ENCODE results near the gene MARCHF2.

MARCHF2 gene

DNA sequence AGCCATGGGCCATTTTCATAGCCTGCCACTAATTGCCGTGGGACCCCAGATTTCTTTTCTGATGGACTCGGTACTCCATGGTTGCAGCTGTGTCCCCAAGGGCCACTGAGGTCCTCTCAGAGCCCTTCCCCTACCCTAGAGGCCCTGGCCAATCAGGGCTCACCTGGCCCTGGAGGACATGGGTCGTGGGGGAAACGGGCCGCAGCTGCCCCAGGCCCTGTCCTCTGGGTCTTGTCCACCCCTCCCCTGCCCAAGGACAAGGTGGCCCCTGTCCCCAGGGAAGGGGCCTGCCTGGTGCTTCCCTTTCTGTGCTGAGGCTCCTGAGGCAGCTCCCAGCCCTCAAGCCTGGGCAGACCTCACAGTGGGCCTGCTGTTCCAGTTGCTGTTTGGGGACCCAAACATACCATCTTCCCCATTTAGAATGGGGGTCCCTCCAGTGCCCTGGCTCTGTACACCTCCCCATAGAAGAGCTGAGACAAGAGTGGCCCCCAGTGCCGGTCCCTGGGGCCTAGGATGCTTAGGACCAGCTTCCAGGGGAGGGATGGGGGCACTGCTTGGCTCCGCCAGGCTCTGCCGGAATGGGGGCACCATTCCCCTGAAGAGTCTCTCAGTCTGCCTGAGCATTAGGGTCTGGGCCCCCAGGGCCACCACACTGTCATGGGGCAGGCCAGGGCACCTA lies 19.8 kb upstream of the MARCHF2 start (continued):
- TF ChIP-seq, protein P1, sequence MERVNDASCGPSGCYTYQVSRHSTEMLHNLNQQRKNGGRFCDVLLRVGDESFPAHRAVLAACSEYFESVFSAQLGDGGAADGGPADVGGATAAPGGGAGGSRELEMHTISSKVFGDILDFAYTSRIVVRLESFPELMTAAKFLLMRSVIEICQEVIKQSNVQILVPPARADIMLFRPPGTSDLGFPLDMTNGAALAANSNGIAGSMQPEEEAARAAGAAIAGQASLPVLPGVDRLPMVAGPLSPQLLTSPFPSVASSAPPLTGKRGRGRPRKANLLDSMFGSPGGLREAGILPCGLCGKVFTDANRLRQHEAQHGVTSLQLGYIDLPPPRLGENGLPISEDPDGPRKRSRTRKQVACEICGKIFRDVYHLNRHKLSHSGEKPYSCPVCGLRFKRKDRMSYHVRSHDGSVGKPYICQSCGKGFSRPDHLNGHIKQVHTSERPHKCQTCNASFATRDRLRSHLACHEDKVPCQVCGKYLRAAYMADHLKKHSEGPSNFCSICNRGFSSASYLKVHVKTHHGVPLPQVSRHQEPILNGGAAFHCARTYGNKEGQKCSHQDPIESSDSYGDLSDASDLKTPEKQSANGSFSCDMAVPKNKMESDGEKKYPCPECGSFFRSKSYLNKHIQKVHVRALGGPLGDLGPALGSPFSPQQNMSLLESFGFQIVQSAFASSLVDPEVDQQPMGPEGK (CRISPR knock-in tag; IDR thresholded peaks at IDR 0.05; ENCODE audit: borderline replicate concordance), result no peak
- TF ChIP-seq PPARA (CRISPR knock-in tag; IDR thresholded peaks at IDR 0.05; ENCODE audit: borderline replicate concordance) (no peak), ZNF70 (CRISPR knock-in tag; IDR thresholded peaks at IDR 0.05) (no peak), OSR1 (CRISPR knock-in tag; IDR thresholded peaks at IDR 0.05) (no peak), SNAI2 (CRISPR knock-in tag; IDR thresholded peaks at IDR 0.05) (no peak), ZNF565 (CRISPR knock-in tag; conservative IDR thresholded peaks at IDR 0.05; ENCODE audit: low read depth) (no peak), ZNF8 (CRISPR knock-in tag; IDR thresholded peaks at IDR 0.05) (no peak), ARNTL (CRISPR knock-in tag; IDR thresholded peaks at IDR 0.05; ENCODE audit: borderline replicate concordance, low read depth) (no peak), BACH2 (CRISPR knock-in tag; IDR thresholded peaks at IDR 0.05; ENCODE audit: borderline replicate concordance) (no peak)

DNA sequence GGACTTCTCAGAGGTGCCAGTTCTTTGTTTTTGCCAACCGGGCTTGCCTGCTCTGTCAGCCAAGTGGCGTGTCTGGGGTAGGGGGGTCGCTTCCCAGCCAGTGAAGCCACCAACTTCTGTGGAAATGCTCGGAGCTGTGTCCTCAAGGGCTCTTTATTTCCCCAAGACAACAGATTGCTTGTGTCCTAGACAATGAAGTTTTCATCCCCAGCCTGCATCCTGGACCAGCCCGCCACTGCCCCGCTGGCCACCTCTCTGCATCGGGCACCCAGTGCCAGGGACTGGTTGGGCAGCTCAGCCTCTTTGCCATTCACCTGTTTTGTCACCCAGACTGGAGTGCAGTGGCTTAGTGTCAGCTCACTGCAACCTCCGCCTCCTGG lies 19.2 kb upstream of the MARCHF2 start:
- no peak for TF ChIP-seq ESRRG (CRISPR knock-in tag; IDR thresholded peaks at IDR 0.05)
- no peak for TF ChIP-seq ZC3H10 (CRISPR knock-in tag; IDR thresholded peaks at IDR 0.05)
- TF ChIP-seq RARB (CRISPR knock-in tag; IDR thresholded peaks at IDR 0.05), result no peak
- TF ChIP-seq ZFP3 (CRISPR knock-in tag; IDR thresholded peaks at IDR 0.05), result no peak
- TF ChIP-seq, protein P2, sequence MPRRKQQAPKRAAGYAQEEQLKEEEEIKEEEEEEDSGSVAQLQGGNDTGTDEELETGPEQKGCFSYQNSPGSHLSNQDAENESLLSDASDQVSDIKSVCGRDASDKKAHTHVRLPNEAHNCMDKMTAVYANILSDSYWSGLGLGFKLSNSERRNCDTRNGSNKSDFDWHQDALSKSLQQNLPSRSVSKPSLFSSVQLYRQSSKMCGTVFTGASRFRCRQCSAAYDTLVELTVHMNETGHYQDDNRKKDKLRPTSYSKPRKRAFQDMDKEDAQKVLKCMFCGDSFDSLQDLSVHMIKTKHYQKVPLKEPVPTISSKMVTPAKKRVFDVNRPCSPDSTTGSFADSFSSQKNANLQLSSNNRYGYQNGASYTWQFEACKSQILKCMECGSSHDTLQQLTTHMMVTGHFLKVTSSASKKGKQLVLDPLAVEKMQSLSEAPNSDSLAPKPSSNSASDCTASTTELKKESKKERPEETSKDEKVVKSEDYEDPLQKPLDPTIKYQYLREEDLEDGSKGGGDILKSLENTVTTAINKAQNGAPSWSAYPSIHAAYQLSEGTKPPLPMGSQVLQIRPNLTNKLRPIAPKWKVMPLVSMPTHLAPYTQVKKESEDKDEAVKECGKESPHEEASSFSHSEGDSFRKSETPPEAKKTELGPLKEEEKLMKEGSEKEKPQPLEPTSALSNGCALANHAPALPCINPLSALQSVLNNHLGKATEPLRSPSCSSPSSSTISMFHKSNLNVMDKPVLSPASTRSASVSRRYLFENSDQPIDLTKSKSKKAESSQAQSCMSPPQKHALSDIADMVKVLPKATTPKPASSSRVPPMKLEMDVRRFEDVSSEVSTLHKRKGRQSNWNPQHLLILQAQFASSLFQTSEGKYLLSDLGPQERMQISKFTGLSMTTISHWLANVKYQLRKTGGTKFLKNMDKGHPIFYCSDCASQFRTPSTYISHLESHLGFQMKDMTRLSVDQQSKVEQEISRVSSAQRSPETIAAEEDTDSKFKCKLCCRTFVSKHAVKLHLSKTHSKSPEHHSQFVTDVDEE (CRISPR knock-in tag; IDR thresholded peaks at IDR 0.05), result no peak
- no peak for TF ChIP-seq OSR1 (CRISPR knock-in tag; IDR thresholded peaks at IDR 0.05)
- no peak for TF ChIP-seq PPARA (CRISPR knock-in tag; IDR thresholded peaks at IDR 0.05; ENCODE audit: borderline replicate concordance)
- no peak for TF ChIP-seq CSDC2 (CRISPR knock-in tag; IDR thresholded peaks at IDR 0.05)
- TF ChIP-seq, protein P1 (CRISPR knock-in tag; IDR thresholded peaks at IDR 0.05; ENCODE audit: borderline replicate concordance), result no peak
- TF ChIP-seq, protein P3, sequence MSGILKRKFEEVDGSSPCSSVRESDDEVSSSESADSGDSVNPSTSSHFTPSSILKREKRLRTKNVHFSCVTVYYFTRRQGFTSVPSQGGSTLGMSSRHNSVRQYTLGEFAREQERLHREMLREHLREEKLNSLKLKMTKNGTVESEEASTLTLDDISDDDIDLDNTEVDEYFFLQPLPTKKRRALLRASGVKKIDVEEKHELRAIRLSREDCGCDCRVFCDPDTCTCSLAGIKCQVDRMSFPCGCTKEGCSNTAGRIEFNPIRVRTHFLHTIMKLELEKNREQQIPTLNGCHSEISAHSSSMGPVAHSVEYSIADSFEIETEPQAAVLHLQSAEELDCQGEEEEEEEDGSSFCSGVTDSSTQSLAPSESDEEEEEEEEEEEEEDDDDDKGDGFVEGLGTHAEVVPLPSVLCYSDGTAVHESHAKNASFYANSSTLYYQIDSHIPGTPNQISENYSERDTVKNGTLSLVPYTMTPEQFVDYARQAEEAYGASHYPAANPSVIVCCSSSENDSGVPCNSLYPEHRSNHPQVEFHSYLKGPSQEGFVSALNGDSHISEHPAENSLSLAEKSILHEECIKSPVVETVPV (CRISPR knock-in tag; IDR thresholded peaks at IDR 0.05), result no peak
- TF ChIP-seq GLIS3 (CRISPR knock-in tag; IDR thresholded peaks at IDR 0.05), result no peak
- no peak for TF ChIP-seq ZFP30 (CRISPR knock-in tag; IDR thresholded peaks at IDR 0.05)
- TF ChIP-seq SNAI2 (CRISPR knock-in tag; IDR thresholded peaks at IDR 0.05), result no peak
- no peak for ATAC-seq

DNA sequence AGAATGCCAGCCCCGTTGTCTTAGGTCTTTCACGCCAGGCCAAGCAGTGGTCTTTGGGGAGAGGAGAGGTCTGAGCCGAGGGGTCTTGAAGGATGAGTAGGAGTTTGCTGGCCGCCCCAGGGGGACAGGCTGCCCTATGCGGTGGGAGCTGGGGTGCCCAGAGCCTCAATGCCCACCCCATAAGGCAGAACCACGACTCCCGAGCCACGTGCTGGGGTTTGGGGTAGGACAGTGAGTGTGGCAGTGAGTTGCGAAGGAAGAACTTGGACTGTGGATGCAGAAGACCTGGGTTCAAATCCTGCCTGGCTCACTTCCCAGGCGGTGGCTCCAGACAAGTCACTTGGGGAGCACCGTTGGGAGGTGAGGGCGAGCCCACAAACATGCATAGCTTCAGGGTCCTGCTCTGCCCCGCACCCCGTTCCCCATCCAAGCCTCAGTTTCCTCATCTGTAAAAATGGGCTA lies 17.5 kb upstream of the MARCHF2 start:
- no peak for ATAC-seq
- no peak for TF ChIP-seq ZC3H10 (CRISPR knock-in tag; IDR thresholded peaks at IDR 0.05)
- peak; percentile 94 for TF ChIP-seq ZFP3 (CRISPR knock-in tag; IDR thresholded peaks at IDR 0.05)
- TF ChIP-seq ZNF70 (CRISPR knock-in tag; IDR thresholded peaks at IDR 0.05), result no peak

DNA sequence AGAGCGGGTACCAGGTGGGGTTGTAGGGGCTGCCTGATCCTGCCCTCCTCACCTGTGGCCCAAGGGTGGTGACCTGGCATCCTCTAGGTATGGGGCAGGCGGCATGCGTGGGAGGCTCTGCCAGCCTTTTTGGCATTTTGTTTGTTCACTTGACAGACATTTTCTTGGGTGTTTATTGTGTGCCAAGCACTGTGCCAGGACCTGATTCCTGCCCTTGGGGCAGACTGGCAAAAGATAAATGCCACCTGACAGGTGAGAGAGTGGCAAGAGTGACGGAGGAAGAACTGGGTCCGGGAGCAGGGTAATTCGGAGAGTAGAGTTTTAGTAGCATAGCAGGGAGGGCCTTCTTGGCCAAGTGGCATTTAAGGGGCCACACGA lies 16.9 kb upstream of the MARCHF2 start:
- no peak for ATAC-seq
- TF ChIP-seq ZFP30 (CRISPR knock-in tag; IDR thresholded peaks at IDR 0.05), result no peak
- no peak for TF ChIP-seq OSR1 (CRISPR knock-in tag; IDR thresholded peaks at IDR 0.05)
- TF ChIP-seq, protein P4, sequence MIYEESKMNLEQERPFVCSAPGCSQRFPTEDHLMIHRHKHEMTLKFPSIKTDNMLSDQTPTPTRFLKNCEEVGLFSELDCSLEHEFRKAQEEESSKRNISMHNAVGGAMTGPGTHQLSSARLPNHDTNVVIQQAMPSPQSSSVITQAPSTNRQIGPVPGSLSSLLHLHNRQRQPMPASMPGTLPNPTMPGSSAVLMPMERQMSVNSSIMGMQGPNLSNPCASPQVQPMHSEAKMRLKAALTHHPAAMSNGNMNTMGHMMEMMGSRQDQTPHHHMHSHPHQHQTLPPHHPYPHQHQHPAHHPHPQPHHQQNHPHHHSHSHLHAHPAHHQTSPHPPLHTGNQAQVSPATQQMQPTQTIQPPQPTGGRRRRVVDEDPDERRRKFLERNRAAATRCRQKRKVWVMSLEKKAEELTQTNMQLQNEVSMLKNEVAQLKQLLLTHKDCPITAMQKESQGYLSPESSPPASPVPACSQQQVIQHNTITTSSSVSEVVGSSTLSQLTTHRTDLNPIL (CRISPR knock-in tag; IDR thresholded peaks at IDR 0.05; ENCODE audit: low read depth), result no peak
- no peak for TF ChIP-seq PPARA (CRISPR knock-in tag; IDR thresholded peaks at IDR 0.05; ENCODE audit: borderline replicate concordance)
- no peak for TF ChIP-seq ZNF70 (CRISPR knock-in tag; IDR thresholded peaks at IDR 0.05)
- TF ChIP-seq, protein P2 (CRISPR knock-in tag; IDR thresholded peaks at IDR 0.05), result no peak
- TF ChIP-seq, protein P5, sequence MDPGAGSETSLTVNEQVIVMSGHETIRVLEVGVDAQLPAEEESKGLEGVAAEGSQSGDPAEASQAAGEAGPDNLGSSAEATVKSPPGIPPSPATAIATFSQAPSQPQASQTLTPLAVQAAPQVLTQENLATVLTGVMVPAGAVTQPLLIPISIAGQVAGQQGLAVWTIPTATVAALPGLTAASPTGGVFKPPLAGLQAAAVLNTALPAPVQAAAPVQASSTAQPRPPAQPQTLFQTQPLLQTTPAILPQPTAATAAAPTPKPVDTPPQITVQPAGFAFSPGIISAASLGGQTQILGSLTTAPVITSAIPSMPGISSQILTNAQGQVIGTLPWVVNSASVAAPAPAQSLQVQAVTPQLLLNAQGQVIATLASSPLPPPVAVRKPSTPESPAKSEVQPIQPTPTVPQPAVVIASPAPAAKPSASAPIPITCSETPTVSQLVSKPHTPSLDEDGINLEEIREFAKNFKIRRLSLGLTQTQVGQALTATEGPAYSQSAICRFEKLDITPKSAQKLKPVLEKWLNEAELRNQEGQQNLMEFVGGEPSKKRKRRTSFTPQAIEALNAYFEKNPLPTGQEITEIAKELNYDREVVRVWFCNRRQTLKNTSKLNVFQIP (CRISPR knock-in tag; IDR thresholded peaks at IDR 0.05; ENCODE audit: borderline replicate concordance, low read depth), result no peak
- no peak for TF ChIP-seq ARNTL (CRISPR knock-in tag; IDR thresholded peaks at IDR 0.05; ENCODE audit: borderline replicate concordance, low read depth)
- no peak for TF ChIP-seq GLIS3 (CRISPR knock-in tag; IDR thresholded peaks at IDR 0.05)
